HepG2 (cell line): ENCODE measurements around the gene PCSK2. TPM values are rescaled to one million over a fixed set of nuclear protein-coding genes. Genes with fewer than 3 reads are reported as not detected.

Experiments
- BRD4 ChIP-seq: sonication (generic); formaldehyde crosslinking; IDR thresholded peaks from 2 replicates; pipeline ENCODE4 v1.4.0; 2020; ENCODE audit warnings: missing genetic modification reagents
- HMG20A ChIP-seq: IDR thresholded peaks from 2 replicates; pipeline ENCODE4 v1.6.1; 2016; ENCODE audit warnings: borderline replicate concordance
- KIAA2018 ChIP-seq: sonication (generic); formaldehyde crosslinking; IDR thresholded peaks from 2 replicates; pipeline ENCODE4 v1.5.0; 2020; ENCODE audit warnings: mild to moderate bottlenecking, missing genetic modification reagents, borderline replicate concordance
- MATR3 ChIP-seq: sonication (generic); formaldehyde crosslinking; IDR thresholded peaks from 2 replicates; pipeline ENCODE4 v1.4.0; 2020; ENCODE audit warnings: missing genetic modification reagents
- RARA ChIP-seq: IDR thresholded peaks from 2 replicates; pipeline ENCODE4 v1.6.1; 2016; ENCODE audit warnings: missing genetic modification reagents, missing compliant biosample characterization
- SIX4 ChIP-seq: sonication (generic); formaldehyde crosslinking; IDR thresholded peaks from 2 replicates; pipeline ENCODE4 v1.4.0; 2020; ENCODE audit warnings: missing genetic modification reagents
- SOX13 ChIP-seq, 3 experiments: fragments of 450-650 bp in 1 of 3; sonication (generic) in 1 of 3; formaldehyde crosslinking in 1 of 3; IDR thresholded peaks in 2 of 3; conservative IDR thresholded peaks in 1 of 3; 2 replicates each; pipeline versions ENCODE4 v1.5.0 to v1.6.1; 2016 to 2020; ENCODE audit warnings: antibody characterized with exemption in 1 of 3, mild to moderate bottlenecking in 1 of 3, missing compliant biosample characterization in 1 of 3, missing genetic modification reagents in 1 of 3, moderate library complexity in 1 of 3
- TBX3 ChIP-seq: fragments of 450-650 bp; IDR thresholded peaks from 2 replicates; pipeline ENCODE4 v1.6.1; 2017; ENCODE audit warnings: antibody characterized with exemption, mild to moderate bottlenecking, inconsistent platforms, borderline replicate concordance
- TP53 ChIP-seq: sonication (generic); formaldehyde crosslinking; conservative IDR thresholded peaks from 2 replicates; pipeline ENCODE4 v1.4.0; 2020; ENCODE audit warnings: missing genetic modification reagents
- ZNF335 ChIP-seq: sonication (generic); formaldehyde crosslinking; IDR thresholded peaks from 2 replicates; pipeline ENCODE4 v1.4.0; 2020; ENCODE audit warnings: missing genetic modification reagents
- ZSCAN12 ChIP-seq: sonication (generic); formaldehyde crosslinking; IDR thresholded peaks from 2 replicates; pipeline ENCODE4 v1.9.0; 2021; ENCODE audit warnings: mild to moderate bottlenecking, missing genetic modification reagents
- polyA plus RNA-seq, 8 experiments: library from polyadenylated mRNA; depleted of rRNA in 3 of 8; stranded (reverse) in 7 of 8; unstranded in 1 of 8; fragments of >200 nt; fragmentation: Illumina TruSeq in 4 of 8; extraction: Trizol in 4 of 8; gene quantifications; 2 replicates each; pipeline versions ENCODE4 v1.2.1 to v1.2.3, GENCODE V29; 2011 to 2016; ENCODE audit warnings: low read depth in 4 of 8, missing spikeins in 1 of 8, mixed read lengths in 1 of 8; ENCODE audit not compliant: insufficient read depth in 1 of 8
- total RNA-seq, 5 experiments: library from RNA; depleted of rRNA; stranded (reverse); fragments of >200 nt; fragmentation: Illumina TruSeq; extraction: Trizol; gene quantifications; 2 replicates each; pipeline ENCODE4 v1.2.3, GENCODE V29; 2016; ENCODE audit warnings: low read depth in 1 of 5
- TF ChIP-seq, protein P1 (sequence below): sonication (generic); formaldehyde crosslinking; IDR thresholded peaks from 2 replicates; pipeline ENCODE4 v1.4.0; 2020; ENCODE audit warnings: low read depth, mild to moderate bottlenecking, missing genetic modification reagents

Gene PCSK2
- total and polyA plus RNA-seq, 2 of the 13 experiments (the other 11 are each of a cell fraction or from before 2014, with no cell fraction given), result not detected

GRCh38 chr20:17524560-17524959 lies 297.7 kb downstream of the PCSK2 start (continued):
- no peak for TF ChIP-seq KIAA2018 (CRISPR knock-in tag)
- TF ChIP-seq TBX3, result no peak
- TF ChIP-seq MATR3 (CRISPR knock-in tag), result no peak
- TF ChIP-seq BRD4 (CRISPR knock-in tag), result no peak
- no peak for TF ChIP-seq ZNF335
- no peak for TF ChIP-seq RARA (CRISPR knock-in tag)
- TF ChIP-seq TP53, result no peak
- TF ChIP-seq SOX13 (IDR thresholded peaks at IDR 0.05), result no peak
- no peak for TF ChIP-seq SOX13 (CRISPR knock-in tag; conservative IDR thresholded peaks at IDR 0.05 in 1 of 2, IDR thresholded peaks at IDR 0.05 in 1 of 2)
- TF ChIP-seq, protein P1, sequence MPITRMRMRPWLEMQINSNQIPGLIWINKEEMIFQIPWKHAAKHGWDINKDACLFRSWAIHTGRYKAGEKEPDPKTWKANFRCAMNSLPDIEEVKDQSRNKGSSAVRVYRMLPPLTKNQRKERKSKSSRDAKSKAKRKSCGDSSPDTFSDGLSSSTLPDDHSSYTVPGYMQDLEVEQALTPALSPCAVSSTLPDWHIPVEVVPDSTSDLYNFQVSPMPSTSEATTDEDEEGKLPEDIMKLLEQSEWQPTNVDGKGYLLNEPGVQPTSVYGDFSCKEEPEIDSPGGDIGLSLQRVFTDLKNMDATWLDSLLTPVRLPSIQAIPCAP, result no peak
- no peak for TF ChIP-seq ZSCAN12 (CRISPR knock-in tag)
- no peak for TF ChIP-seq HMG20A (CRISPR knock-in tag)
- TF ChIP-seq SIX4, result no peak
